GM18858 (cell line): ENCODE data around the gene OVCA2.

Experiments used
- ATAC-seq: cut with Tn5 transposase; IDR thresholded peaks from one replicate; pipeline ENCODE4 v1.9.1; 2021; ENCODE audit not compliant: unreplicated experiment

Gene OVCA2

GRCh38 chr17:2063261-2064146, 21.7 kb downstream of the OVCA2 start:
- no peak for ATAC-seq

GRCh38 chr17:2064147-2064489, 22.3 kb downstream of the OVCA2 start:
- no peak for ATAC-seq

- no peak for ATAC-seq
These were observed 22.7 kb downstream of the OVCA2 start for GRCh38 chr17:2064520-2064971.

GRCh38 chr17:2064980-2065785, 23.4 kb downstream of the OVCA2 start:
- no peak for ATAC-seq

- no peak for ATAC-seq
These were observed 24.2 kb downstream of the OVCA2 start for GRCh38 chr17:2065949-2066400.

- ATAC-seq: no peak
These were observed 25.3 kb downstream of the OVCA2 start for GRCh38 chr17:2067048-2067561.

GRCh38 chr17:2067608-2068024, 25.8 kb downstream of the OVCA2 start:
- no peak for ATAC-seq

GRCh38 chr17:2068031-2068518, 26.3 kb downstream of the OVCA2 start:
- ATAC-seq: no peak

- ATAC-seq: no peak
These were observed 26.8 kb downstream of the OVCA2 start for GRCh38 chr17:2068519-2069051.

- peak; percentile 65 for ATAC-seq
These were observed 28.6 kb downstream of the OVCA2 start for GRCh38 chr17:2070241-2071023.

- no peak for ATAC-seq
These were observed 29.2 kb downstream of the OVCA2 start for GRCh38 chr17:2071024-2071385.

- ATAC-seq: no peak
These were observed 29.8 kb downstream of the OVCA2 start for GRCh38 chr17:2071455-2072281.

- ATAC-seq: no peak
These were observed 33.1 kb downstream of the OVCA2 start for GRCh38 chr17:2074919-2075318.

GRCh38 chr17:2075336-2076086, 33.7 kb downstream of the OVCA2 start:
- ATAC-seq: no peak

- no peak for ATAC-seq
These were observed 34.5 kb downstream of the OVCA2 start for GRCh38 chr17:2076087-2076984.

- ATAC-seq: no peak
These were observed 35.2 kb downstream of the OVCA2 start for GRCh38 chr17:2077040-2077439.

- no peak for ATAC-seq
These were observed 39.7 kb downstream of the OVCA2 start for GRCh38 chr17:2081564-2081963.
